Activated CD4-positive, alpha-beta memory T cell treated with anti-CD3 and anti-CD28 coated beads, Interleukin-2, amount 10 ng/mL, durations not matched to agents 7 days and 5 days (primary cell): ENCODE data around the gene SEMA6A. TPM values are rescaled to one million over a fixed set of nuclear protein-coding genes. Genes with fewer than 3 reads are reported as not detected.
"Not testable (repeated sequence)": the region's sequence is repeated elsewhere in the genome, so short reads cannot be mapped to it uniquely, and the experiment has no call there.

ENCODE experiments used
- CTCF ChIA-PET: fragments of 350-600 bp; sonication (Branson Sonifier 250); formaldehyde crosslinking; loops from one replicate; lab custom pipeline; 2021; ENCODE audit warnings: antibody characterized with exemption, inconsistent platforms; lab: Charles Lee
- POLR2A ChIA-PET: fragments of 350-600 bp; sonication (Branson Sonifier 250); formaldehyde crosslinking; loops from one replicate; lab custom pipeline; 2021; ENCODE audit warnings: antibody characterized with exemption; lab: Charles Lee
- DNase-seq: peaks from one replicate; pipeline ENCODE4 v3.0.0-alpha.2; 2020
- H3K27ac Mint-ChIP-seq: one replicate; pipeline ENCODE4 v1.8.0; 2021; ENCODE audit warnings: mild to moderate bottlenecking, mixed read lengths
- H3K27me3 Mint-ChIP-seq: one replicate; pipeline ENCODE4 v1.8.0; 2021; ENCODE audit warnings: mixed read lengths
- H3K36me3 Mint-ChIP-seq: one replicate; pipeline ENCODE4 v1.8.0; 2021; ENCODE audit warnings: low read depth, mixed read lengths
- H3K4me1 Mint-ChIP-seq: one replicate; pipeline ENCODE4 v1.8.0; 2021; ENCODE audit warnings: mixed read lengths
- H3K4me3 Mint-ChIP-seq: one replicate; pipeline ENCODE4 v1.8.0; 2021; ENCODE audit warnings: mild to moderate bottlenecking, mixed read lengths
- H3K9me3 Mint-ChIP-seq: one replicate; pipeline ENCODE4 v1.8.0; 2021; ENCODE audit warnings: mixed read lengths
- total RNA-seq, 2 experiments: library from RNA; stranded (reverse); gene quantifications; one replicate each; pipeline ENCODE4 v1.2.3, GENCODE V29; 2021

SEMA6A gene
- total RNA-seq, 2 experiments from 2014 or later: 0.13 TPM; not detected in 1

DNA sequence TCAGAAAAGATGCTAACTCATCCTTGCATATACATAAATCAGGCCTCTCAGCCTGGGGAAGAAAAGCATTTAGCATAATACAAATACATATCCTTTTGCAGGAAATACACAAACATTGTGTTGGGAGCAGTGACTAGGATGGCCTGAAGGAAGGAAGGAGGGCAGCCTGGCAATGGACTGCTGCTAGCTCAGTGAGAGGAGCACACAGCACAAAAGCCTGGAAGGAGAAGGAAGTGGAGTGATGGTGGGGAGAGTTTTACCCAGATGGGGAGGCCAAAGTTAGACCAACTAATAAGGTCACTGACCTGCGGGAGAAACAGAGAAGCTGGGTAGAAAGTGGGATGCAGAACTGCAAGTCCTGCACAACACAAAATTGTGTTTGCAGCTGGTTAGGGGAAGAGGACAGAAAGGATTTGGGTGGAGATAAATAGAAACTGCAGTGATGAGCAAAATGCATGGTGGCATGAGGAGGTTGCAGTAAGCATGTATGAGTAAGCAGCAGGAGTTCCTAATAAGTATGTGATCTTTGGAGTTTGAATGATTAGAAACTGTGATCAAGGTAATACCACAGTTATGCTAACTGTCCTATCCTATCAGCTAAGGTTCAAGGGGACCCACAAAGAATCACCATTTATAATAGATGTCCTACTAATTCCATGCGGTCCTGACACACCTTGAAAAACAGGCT, 39.5 kb downstream of the SEMA6A start:
- no peaks in the 10 kb centered on the region for H3K4me1 Mint-ChIP-seq
- no peaks in the 10 kb centered on the region for H3K9me3 Mint-ChIP-seq
- no peak for DNase-seq
- H3K27me3 Mint-ChIP-seq: no peaks in the 10 kb centered on the region
- no peaks in the 10 kb centered on the region for H3K36me3 Mint-ChIP-seq
- no peak overlapping the region for H3K4me3 Mint-ChIP-seq
- ChIA-PET CTCF (no interaction called here), POLR2A (no interaction called here)
- H3K27ac Mint-ChIP-seq: no peak overlapping the region

DNA sequence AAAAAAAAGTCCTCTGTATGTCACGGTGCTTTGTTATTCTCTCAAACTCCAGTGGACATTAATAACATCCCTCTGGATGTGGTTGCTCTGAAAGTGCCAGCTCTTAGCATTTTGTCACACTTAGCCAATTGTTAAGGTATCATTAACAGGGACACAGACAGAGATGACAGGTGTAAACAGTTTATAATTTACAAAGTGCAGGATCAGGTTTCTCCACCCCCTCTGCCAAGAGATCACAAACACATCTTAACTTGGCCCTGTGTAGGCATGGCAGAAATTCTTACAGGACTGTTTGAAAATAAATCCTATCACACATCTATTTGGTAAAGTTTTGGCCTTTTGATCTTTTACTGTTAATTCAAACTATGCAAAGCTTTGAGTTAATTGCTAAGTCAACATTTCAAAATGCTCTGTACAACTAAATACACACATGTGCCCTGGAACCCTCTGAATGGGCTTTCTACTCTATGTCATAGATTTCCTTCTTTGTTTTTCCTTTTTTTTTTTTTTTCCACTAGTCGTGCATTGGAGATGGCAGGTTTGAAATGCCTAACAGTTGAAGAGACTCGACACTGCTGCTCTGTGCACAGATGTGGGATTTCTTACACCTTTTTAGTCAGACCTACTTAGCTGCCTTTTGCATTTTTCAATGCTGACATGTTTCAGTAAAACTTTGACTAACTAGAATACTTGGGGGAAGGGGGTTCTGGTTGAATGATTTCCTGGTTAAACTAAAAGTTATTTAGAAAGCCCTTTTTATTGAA, 41.7 kb downstream of the SEMA6A start:
- POLR2A ChIA-PET: no interaction called here
- Mint-ChIP-seq H3K27me3 (no peaks in the 10 kb centered on the region), H3K36me3 (no peaks in the 10 kb centered on the region), H3K27ac (no peak overlapping the region), H3K4me1 (no peaks in the 10 kb centered on the region), H3K9me3 (no peaks in the 10 kb centered on the region), H3K4me3 (no peak overlapping the region)
- CTCF ChIA-PET: no interaction called here
- no peak for DNase-seq

DNA sequence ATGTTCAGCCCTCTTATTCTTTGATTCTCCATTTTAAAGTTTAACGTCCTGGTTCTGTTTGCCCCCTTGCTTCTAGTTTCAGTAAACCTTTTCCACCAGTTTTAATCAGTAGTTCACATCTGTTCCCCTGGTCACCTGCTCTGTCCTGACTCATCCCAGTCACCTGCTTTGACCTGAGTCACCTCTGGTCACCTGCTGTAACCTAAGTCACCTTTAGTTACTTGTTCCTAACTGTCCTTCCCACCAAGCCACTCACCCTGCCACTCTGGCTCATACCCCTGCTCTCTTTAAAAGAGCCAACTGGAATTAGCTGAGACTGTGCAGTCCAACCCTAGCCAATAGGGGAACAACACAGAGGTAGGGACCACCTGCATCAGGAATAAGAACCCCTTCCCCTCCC, 43.0 kb downstream of the SEMA6A start:
- DNase-seq: no peak
- H3K4me1 Mint-ChIP-seq: no peaks in the 10 kb centered on the region
- CTCF ChIA-PET: no interaction called here
- H3K36me3 Mint-ChIP-seq: no peaks in the 10 kb centered on the region
- no peaks in the 10 kb centered on the region for H3K9me3 Mint-ChIP-seq
- H3K27me3 Mint-ChIP-seq: no peaks in the 10 kb centered on the region
- POLR2A ChIA-PET: no interaction called here
- H3K4me3 Mint-ChIP-seq: no peak overlapping the region
- no peak overlapping the region for H3K27ac Mint-ChIP-seq

DNA sequence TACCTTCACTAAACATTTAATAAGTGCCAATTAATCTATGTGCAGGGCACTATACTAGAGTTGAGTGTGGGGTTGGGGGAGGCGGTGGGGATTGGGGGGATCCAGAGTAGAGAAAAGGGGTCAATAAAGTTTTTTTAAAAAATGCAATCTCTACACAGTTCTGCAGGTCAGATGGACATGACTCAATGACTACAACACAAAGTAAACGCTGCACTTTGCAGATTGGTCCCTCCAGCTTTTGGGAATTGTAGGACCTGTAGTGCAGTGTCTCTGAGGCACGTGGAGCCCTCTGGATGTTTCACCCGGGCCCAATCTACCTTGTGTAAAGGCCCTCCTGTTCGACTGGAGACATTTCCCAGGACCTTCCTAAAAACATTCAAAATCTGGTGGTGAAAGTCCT, 43.5 kb downstream of the SEMA6A start:
- peaks cover 2% of the 10 kb centered on the region for H3K27me3 Mint-ChIP-seq
- H3K36me3 Mint-ChIP-seq: no peaks in the 10 kb centered on the region
- H3K4me3 Mint-ChIP-seq: no peak overlapping the region
- H3K27ac Mint-ChIP-seq: no peak overlapping the region
- H3K9me3 Mint-ChIP-seq: no peaks in the 10 kb centered on the region
- POLR2A ChIA-PET: no interaction called here
- CTCF ChIA-PET: no interaction called here
- DNase-seq: no peak
- no peaks in the 10 kb centered on the region for H3K4me1 Mint-ChIP-seq

DNA sequence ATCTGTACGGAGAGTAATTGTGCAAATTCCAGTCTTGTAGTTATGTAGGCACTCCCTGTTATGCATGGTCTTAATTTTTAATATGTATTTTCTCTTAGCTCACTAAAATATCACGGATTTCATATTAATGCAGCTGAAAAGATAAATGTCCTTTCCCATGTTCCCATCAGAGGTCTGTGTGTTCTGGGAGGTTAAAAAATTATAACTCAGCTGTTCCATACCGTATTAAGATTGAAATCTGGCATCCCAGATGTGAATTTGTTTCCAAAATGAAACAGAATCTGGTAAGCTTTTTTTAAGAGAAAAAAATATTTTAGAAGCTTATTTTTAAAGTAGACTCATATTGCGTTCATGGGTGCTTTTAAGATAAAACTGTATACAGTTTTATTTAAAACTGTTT, 44.3 kb downstream of the SEMA6A start:
- Mint-ChIP-seq H3K27me3 (peaks cover 2% of the 10 kb centered on the region), H3K9me3 (no peaks in the 10 kb centered on the region), H3K4me3 (no peak overlapping the region), H3K27ac (no peak overlapping the region), H3K4me1 (no peaks in the 10 kb centered on the region), H3K36me3 (no peaks in the 10 kb centered on the region)
- no peak for DNase-seq
- ChIA-PET CTCF (no interaction called here), POLR2A (no interaction called here)

DNA sequence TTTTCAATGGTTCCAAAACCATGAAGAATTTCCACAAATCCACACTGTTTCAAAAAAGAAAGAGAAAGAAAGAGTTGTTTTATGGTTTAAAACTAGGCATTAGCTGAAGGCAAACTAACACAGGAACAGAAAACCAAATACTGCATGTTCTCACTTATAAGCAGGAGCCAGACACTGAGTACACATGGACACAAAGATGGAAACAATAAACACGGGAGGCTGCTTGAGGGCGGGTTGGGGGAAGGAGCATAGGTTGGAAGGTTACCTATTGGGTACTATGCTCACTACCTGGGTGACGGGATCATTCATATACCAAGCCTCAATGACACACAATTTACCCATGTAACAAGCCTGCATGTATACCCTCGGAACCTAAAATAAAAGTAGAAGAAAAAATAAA, 45.0 kb downstream of the SEMA6A start:
- no peak for DNase-seq
- ChIA-PET POLR2A (no interaction called here), CTCF (no interaction called here)
- Mint-ChIP-seq H3K4me3 (no peak overlapping the region), H3K27me3 (peaks cover 2% of the 10 kb centered on the region), H3K9me3 (no peaks in the 10 kb centered on the region), H3K36me3 (no peaks in the 10 kb centered on the region), H3K27ac (no peak overlapping the region), H3K4me1 (no peaks in the 10 kb centered on the region)

DNA sequence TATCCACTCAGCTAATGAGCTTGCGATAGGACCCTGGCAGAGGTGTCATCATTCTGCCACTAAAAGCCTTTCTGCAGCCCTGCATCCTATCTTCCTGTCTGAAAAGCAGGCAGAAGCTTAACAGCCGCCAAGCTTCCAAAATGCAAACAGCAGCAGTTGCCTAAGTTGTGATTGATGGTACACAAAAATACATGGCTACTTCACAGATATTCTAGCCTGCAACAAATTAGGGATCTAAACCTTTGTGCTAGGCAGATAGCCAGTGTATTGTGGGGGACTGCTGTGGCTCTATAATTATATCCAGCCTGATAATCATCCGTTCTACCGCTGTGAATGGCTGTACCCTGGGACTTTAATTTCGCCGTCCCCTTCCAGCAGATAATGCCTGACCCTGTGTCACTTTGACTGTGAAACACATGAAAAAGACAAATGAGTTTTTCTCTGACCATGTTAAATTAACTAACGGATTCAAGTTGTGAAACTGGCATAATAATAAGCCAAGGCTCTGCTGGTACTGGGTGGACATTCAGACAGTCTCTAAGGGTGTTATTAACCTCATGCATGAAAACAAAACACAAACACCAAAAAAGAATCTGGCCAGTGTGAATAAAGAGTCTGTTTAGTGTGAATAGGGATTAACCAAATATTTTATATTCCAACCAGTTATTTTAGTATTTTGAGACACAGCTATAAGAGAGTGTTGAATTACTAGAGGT, 45.9 kb downstream of the SEMA6A start:
- POLR2A ChIA-PET: no interaction called here
- H3K36me3 Mint-ChIP-seq: no peaks in the 10 kb centered on the region
- peaks cover 2% of the 10 kb centered on the region for H3K27me3 Mint-ChIP-seq
- no peak overlapping the region for H3K27ac Mint-ChIP-seq
- no peaks in the 10 kb centered on the region for H3K9me3 Mint-ChIP-seq
- H3K4me3 Mint-ChIP-seq: no peak overlapping the region
- CTCF ChIA-PET: interaction anchor here (1.2 kb wide), 1 partner anchor 390 kb away, joined by 3 read pairs; no protein-coding TSS in a partner anchor
- no peaks in the 10 kb centered on the region for H3K4me1 Mint-ChIP-seq
- DNase-seq: no peak

DNA sequence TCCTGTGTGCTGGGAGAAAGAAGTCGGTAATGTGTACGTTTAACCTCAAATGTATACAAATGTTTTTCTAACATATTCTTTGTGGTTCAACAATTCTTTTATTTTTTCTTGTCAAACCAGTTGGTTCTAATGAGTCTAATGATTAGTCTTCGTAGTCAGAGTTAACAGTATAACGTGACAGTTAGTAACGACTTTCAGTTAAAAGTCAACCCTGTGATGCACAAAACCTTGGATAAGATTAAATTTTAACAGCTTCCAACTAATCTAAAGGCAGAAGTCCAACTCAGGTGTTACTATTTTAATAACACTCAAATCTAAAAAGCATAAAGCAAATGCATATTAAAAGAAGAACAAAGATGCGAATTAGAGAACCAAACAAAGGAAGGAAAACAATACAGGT, 47.0 kb downstream of the SEMA6A start:
- no peak for DNase-seq
- POLR2A ChIA-PET: no interaction called here
- H3K27ac Mint-ChIP-seq: no peak overlapping the region
- no peaks in the 10 kb centered on the region for H3K9me3 Mint-ChIP-seq
- H3K36me3 Mint-ChIP-seq: no peaks in the 10 kb centered on the region
- CTCF ChIA-PET: interaction anchor here (1.2 kb wide), 1 partner anchor 389 kb away, joined by 3 read pairs; no protein-coding TSS in a partner anchor
- no peak overlapping the region for H3K4me3 Mint-ChIP-seq
- no peaks in the 10 kb centered on the region for H3K4me1 Mint-ChIP-seq
- H3K27me3 Mint-ChIP-seq: peaks cover 2% of the 10 kb centered on the region

DNA sequence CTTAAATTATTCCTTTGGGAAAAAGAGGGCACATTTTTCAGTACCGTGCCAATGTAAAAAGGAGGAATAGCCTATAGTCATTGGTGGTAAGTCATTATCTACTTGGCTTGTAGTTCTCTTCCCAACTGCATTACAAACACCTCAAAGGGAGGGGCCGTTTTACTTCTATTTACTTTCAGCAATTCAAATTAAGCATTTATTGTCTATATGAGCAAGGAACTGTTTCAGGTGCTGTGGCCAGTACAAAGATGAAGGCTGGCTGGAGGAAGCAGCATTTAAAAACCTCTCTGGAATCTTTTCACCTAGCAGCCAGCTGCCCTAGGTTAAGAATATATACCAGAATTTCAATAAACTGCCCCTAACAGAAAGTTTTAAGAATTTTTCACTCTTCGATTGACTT, 48.9 kb downstream of the SEMA6A start:
- CTCF ChIA-PET: no interaction called here
- Mint-ChIP-seq H3K36me3 (no peaks in the 10 kb centered on the region), H3K27me3 (peaks cover 2% of the 10 kb centered on the region), H3K4me1 (no peaks in the 10 kb centered on the region), H3K9me3 (no peaks in the 10 kb centered on the region), H3K27ac (no peak overlapping the region), H3K4me3 (no peak overlapping the region)
- POLR2A ChIA-PET: no interaction called here
- no peak for DNase-seq

DNA sequence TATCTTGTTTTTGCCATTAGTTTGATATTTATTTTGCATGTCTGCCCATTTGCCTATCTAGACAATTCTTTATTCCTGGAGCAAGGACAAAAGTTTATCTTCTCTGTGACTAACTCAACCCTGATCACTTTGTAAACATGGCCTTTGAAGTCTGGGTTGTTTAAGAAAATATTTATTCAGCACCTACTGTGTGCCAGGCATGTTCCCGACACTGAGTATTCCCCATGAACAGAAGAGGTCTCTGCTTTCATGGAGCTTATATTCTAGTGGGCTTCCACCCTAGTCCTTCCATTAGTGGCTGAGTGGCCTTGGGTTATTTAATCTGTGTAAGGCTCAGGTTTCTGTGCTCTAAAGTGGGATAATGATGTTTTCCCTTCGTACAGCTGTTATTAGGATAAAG, 49.7 kb downstream of the SEMA6A start:
- no peaks in the 10 kb centered on the region for H3K4me1 Mint-ChIP-seq
- H3K27me3 Mint-ChIP-seq: peaks cover 2% of the 10 kb centered on the region
- DNase-seq: no peak
- ChIA-PET POLR2A (no interaction called here), CTCF (interaction anchor here (0.5 kb wide), 1 partner anchor 116 kb away, joined by 4 read pairs; no protein-coding TSS in a partner anchor)
- no peaks in the 10 kb centered on the region for H3K36me3 Mint-ChIP-seq
- no peak overlapping the region for H3K4me3 Mint-ChIP-seq
- no peak overlapping the region for H3K27ac Mint-ChIP-seq
- H3K9me3 Mint-ChIP-seq: no peaks in the 10 kb centered on the region

DNA sequence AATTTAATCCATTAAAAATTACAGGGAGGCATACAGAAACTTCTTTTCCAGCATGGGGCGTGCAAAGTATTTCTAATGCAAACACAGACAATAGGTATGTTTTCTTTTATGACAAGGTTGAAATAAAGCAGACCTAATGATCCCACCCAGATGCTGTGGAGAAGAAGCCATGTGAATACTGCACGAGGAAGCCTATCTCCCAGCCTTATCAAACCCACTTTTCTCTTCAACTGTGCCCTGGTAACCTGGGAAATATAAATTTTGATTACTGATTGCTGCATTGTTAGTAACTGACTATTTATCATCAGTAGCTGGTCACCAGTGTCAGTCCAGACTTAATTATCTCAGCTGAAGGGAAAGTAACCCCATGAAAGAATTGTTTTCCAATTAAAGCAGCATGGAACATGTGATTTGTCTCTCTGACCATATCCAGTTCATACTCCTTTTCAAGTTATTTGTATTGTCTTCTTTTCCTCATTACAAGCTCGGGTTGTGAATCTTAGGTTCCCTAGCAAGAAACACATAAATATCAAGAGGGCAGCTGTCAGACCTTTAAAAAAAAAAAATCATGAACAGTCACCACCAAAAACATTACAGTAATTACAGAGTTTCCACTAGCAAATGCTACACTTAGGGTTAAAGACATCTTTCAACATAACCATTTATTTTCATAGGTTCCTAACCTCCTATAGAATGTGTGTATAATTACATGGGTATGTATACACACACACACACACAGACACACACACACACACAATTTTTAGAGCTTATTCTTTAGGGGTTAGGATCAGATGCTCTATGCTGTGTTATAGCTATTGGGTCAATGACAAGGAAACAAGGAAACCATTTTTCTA, 50.3 kb downstream of the SEMA6A start:
- H3K36me3 Mint-ChIP-seq: no peaks in the 10 kb centered on the region
- H3K27ac Mint-ChIP-seq: no peak overlapping the region
- CTCF ChIA-PET: interaction anchor here (0.5 kb wide), 1 partner anchor 115 kb away, joined by 4 read pairs; no protein-coding TSS in a partner anchor
- H3K27me3 Mint-ChIP-seq: peaks cover 2% of the 10 kb centered on the region
- H3K9me3 Mint-ChIP-seq: no peaks in the 10 kb centered on the region
- no peaks in the 10 kb centered on the region for H3K4me1 Mint-ChIP-seq
- POLR2A ChIA-PET: no interaction called here
- no peak overlapping the region for H3K4me3 Mint-ChIP-seq
- no peak for DNase-seq

DNA sequence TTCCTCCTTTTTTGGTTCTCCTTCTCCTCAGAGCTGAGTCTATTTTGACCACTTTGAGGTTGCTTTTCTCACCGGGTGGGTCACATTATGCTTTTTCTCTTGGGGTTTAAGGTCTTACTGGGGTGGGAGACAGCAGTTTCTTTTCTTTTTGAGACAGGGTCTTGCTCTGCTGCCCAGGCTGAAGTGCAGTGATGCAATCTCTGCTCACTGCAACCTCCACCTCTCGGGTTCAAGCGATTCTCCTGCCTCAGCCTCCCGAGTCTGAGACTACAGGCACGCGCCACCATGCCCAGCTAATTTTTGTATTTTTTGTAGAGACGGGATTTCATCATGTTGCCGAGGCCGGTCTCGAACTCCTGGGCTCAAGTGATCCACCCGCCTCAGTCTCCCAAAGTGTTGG, 51.4 kb downstream of the SEMA6A start:
- CTCF ChIA-PET, H3K9me3 Mint-ChIP-seq, H3K27ac Mint-ChIP-seq, H3K36me3 Mint-ChIP-seq, POLR2A ChIA-PET, H3K4me3 Mint-ChIP-seq, H3K4me1 Mint-ChIP-seq, DNase-seq, H3K27me3 Mint-ChIP-seq: not testable (repeated sequence)
